DOHH2 (cell line): ENCODE data around the gene RIMBP3B.
"Not testable (repeated sequence)": the region's sequence is repeated elsewhere in the genome, so short reads cannot be mapped to it uniquely, and the experiment has no call there.

Source experiments
- CTCF ChIP-seq: fragments of 200-600 bp; sonication (generic); IDR thresholded peaks from one replicate; pipeline ENCODE4 v1.5.1; 2014; ENCODE audit warnings: antibody characterized with exemption, mild to moderate bottlenecking, low read depth, low read length; ENCODE audit not compliant: poor library complexity, severe bottlenecking
- EZH2phosphoT487 ChIP-seq: fragments of 200-600 bp; sonication (generic); IDR thresholded peaks from 2 replicates; pipeline ENCODE4 v1.6.1; 2017; ENCODE audit warnings: borderline replicate concordance, mild to moderate bottlenecking, antibody characterized with exemption, low read length, moderate library complexity, mixed read lengths

DNA sequence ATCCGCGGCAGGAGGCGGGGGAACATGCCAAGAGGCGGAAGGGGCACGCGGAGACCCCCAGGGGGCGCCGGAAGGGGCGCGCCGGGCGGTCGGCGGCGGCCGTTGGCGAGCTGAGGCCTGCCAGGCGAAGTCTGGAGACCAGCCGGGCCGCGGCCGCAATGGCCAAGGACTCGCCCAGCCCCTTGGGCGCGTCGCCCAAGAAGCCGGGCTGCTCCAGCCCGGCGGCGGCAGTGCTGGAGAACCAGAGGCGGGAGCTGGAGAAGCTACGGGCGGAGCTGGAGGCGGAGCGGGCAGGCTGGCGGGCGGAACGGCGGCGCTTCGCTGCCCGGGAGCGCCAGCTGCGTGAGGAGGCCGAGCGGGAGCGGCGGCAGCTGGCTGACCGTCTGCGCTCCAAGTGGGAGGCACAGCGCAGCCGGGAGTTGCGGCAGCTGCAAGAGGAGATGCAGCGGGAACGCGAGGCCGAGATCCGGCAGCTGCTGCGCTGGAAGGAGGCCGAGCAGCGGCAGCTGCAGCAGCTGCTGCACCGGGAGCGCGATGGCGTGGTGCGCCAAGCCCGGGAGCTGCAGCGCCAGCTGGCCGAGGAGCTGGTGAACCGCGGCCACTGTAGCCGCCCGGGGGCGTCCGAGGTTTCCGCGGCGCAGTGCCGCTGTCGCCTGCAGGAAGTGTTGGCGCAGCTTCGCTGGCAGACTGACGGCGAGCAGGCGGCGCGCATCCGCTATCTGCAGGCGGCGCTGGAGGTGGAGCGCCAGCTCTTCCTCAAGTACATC is at the start of gene RIMBP3B:
- not testable (repeated sequence) for TF ChIP-seq CTCF, EZH2phosphoT487
